Activated T-cell treated with anti-CD3 and anti-CD28 coated beads, Interleukin-2, amount 50 U/mL, for 24 hours (primary cell): ENCODE results near the gene S100A9.
"Not testable (repeated sequence)": the region's sequence is repeated elsewhere in the genome, so short reads cannot be mapped to it uniquely, and the experiment has no call there.

Experiments used
- DNase-seq: peaks from one replicate; pipeline ENCODE4 v3.0.0-alpha.2; 2020
- H3K27ac Mint-ChIP-seq: 2 replicates; pipeline ENCODE4 v1.8.0; 2020; ENCODE audit warnings: mild to moderate bottlenecking, mixed read lengths
- H3K27me3 Mint-ChIP-seq: 2 replicates; pipeline ENCODE4 v1.8.0; 2020; ENCODE audit warnings: mixed read lengths
- H3K36me3 Mint-ChIP-seq: 2 replicates; pipeline ENCODE4 v1.8.0; 2020; ENCODE audit warnings: low read depth, mixed read lengths
- H3K4me1 Mint-ChIP-seq: 2 replicates; pipeline ENCODE4 v1.8.0; 2020; ENCODE audit warnings: low read depth, mixed read lengths
- H3K4me3 Mint-ChIP-seq: 2 replicates; pipeline ENCODE4 v1.8.0; 2020; ENCODE audit warnings: mild to moderate bottlenecking, moderate library complexity, mixed read lengths
- H3K9me3 Mint-ChIP-seq: 2 replicates; pipeline ENCODE4 v1.8.0; 2020; ENCODE audit warnings: mixed read lengths

Gene S100A9

DNA sequence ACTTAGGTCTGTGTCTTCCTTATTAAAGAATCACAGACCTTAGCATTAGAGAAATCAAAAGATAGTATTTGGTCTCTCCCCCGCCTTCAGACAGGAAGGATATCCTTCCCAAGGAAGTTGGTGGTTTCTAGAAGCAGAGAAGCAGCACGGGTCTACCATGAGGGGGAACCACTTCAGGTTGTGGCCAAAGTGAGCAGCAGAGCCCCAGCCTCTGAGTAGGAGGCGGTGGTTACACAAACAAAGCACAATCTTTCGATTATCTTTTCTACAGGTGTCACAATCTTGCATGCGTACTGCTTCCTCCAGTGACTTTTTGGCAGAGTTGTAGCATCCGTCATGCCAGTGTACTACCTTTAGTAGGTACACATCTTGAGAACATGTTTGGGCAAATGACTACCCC is 17.9 kb upstream of the S100A9 start:
- Mint-ChIP-seq H3K4me1 (peaks cover 29% of the 10 kb centered on the region), H3K9me3 (no peaks in the 10 kb centered on the region), H3K27ac (no peak overlapping the region), H3K36me3 (no peaks in the 10 kb centered on the region), H3K27me3 (peaks cover 10% of the 10 kb centered on the region), H3K4me3 (no peak overlapping the region)
- no peak for DNase-seq

- peaks cover 33% of the 10 kb centered on the region for H3K4me1 Mint-ChIP-seq
Measured at GRCh38 chr1:153340356-153340755, 17.3 kb upstream of the S100A9 start.

DNA sequence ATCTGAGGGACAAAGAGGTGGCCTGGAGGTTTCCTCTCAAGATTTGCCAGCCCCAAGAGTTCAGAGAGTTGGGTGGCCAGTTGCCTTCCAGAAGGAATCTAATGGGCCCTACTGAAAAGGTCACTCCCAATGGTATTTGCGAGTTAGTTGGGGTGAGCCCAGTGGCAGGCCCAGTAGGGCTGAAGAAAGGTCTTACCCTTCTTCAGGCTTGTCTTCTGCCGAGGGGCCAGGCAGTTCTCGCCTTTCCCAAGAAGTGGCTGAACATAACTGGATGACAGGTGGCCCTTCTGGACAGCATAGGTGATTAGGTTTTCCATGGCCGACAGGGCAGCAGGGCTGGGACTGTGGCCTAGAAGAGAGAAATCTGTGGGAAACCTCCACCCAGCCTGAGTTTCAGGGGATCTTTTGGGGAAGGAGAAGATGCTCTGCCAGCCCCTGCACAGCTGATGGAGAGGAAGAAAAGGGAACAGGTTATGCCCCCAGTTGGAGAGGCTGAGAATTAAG is 16.2 kb upstream of the S100A9 start:
- no peaks in the 10 kb centered on the region for H3K36me3 Mint-ChIP-seq

More at GRCh38 chr1:153340356-153340755, 17.3 kb upstream of the S100A9 start:
- H3K27ac Mint-ChIP-seq, result no peak overlapping the region
- no peaks in the 10 kb centered on the region for H3K9me3 Mint-ChIP-seq
- H3K36me3 Mint-ChIP-seq, result no peaks in the 10 kb centered on the region
- H3K27me3 Mint-ChIP-seq, result peaks cover 10% of the 10 kb centered on the region
- no peak overlapping the region for H3K4me3 Mint-ChIP-seq
- no peak for DNase-seq

GRCh38 chr1:153342178-153342577 is 15.5 kb upstream of the S100A9 start:
- no peak overlapping the region for H3K27ac Mint-ChIP-seq
- no peaks in the 10 kb centered on the region for H3K36me3 Mint-ChIP-seq
- peaks cover 47% of the 10 kb centered on the region for H3K4me1 Mint-ChIP-seq
- no peak for DNase-seq
- H3K9me3 Mint-ChIP-seq, result no peaks in the 10 kb centered on the region
- peaks cover 15% of the 10 kb centered on the region for H3K27me3 Mint-ChIP-seq
- H3K4me3 Mint-ChIP-seq, result no peak overlapping the region

More for the DNA sequence above, 16.2 kb upstream of the S100A9 start:
- Mint-ChIP-seq H3K9me3 (no peaks in the 10 kb centered on the region), H3K27me3 (peaks cover 11% of the 10 kb centered on the region), H3K4me3 (no peak overlapping the region), H3K4me1 (peaks cover 44% of the 10 kb centered on the region), H3K27ac (no peak overlapping the region)
- DNase-seq, result no peak

DNA sequence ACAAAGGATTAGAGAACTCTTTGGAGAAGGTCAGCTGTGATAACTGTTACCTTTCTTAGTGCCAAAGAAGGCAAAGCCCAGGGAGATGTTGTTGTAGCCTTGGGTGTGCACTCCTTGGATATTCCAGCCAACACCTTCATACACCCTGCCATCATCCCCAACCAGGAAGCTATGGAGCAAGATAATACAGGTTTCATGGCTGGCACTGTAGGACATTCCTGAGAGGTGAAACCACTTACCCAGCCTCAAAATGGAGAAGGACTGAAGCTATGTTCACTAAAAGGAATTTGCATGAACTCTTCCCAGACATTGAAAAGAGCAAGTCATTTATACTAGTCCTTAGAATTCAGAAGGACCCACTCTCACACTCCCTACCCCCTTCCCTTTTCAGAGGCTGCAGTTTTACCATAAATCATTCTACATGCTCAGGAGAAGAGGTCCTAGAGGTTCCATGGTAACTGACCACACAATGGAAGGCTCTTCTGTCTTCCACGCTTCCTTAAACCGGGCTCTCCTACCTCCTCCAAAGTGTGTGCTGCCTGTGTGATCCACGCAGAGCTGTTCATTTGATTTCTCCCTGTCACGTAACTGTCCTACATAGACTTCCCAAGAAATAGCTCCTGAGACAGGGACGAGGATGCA is 14.5 kb upstream of the S100A9 start:
- Mint-ChIP-seq H3K4me3 (no peak overlapping the region), H3K27me3 (peaks cover 24% of the 10 kb centered on the region), H3K27ac (no peak overlapping the region), H3K36me3 (no peaks in the 10 kb centered on the region), H3K4me1 (peaks cover 47% of the 10 kb centered on the region), H3K9me3 (no peaks in the 10 kb centered on the region)
- no peak for DNase-seq

- no peaks in the 10 kb centered on the region for H3K36me3 Mint-ChIP-seq
- H3K4me3 Mint-ChIP-seq, result no peak overlapping the region
- peaks cover 29% of the 10 kb centered on the region for H3K27me3 Mint-ChIP-seq
- H3K27ac Mint-ChIP-seq, result no peak overlapping the region
- no peaks in the 10 kb centered on the region for H3K9me3 Mint-ChIP-seq
- H3K4me1 Mint-ChIP-seq, result peaks cover 47% of the 10 kb centered on the region
- no peak for DNase-seq
Measured at GRCh38 chr1:153343811-153344717, 13.6 kb upstream of the S100A9 start.

DNA sequence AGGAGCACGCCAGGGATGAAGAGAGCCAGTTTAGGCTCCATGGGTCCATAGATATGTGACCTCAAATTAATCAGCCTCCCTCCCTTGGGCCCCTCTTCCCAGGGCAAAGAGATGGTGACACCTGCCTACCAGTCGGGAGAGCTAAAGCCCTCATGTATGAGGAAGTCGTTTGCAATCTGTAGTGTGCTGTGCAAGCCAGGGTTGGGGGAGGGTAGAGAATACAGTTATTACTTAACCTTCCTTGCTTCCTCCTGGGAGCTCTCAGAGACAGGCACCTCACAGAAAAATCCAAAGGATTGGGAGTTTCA is 13.0 kb upstream of the S100A9 start:
- H3K36me3 Mint-ChIP-seq, result no peaks in the 10 kb centered on the region
- no peak overlapping the region for H3K27ac Mint-ChIP-seq
- H3K4me1 Mint-ChIP-seq, result peaks cover 42% of the 10 kb centered on the region
- H3K4me3 Mint-ChIP-seq, result no peak overlapping the region
- no peak for DNase-seq
- H3K9me3 Mint-ChIP-seq, result no peaks in the 10 kb centered on the region
- H3K27me3 Mint-ChIP-seq, result peaks cover 35% of the 10 kb centered on the region

DNA sequence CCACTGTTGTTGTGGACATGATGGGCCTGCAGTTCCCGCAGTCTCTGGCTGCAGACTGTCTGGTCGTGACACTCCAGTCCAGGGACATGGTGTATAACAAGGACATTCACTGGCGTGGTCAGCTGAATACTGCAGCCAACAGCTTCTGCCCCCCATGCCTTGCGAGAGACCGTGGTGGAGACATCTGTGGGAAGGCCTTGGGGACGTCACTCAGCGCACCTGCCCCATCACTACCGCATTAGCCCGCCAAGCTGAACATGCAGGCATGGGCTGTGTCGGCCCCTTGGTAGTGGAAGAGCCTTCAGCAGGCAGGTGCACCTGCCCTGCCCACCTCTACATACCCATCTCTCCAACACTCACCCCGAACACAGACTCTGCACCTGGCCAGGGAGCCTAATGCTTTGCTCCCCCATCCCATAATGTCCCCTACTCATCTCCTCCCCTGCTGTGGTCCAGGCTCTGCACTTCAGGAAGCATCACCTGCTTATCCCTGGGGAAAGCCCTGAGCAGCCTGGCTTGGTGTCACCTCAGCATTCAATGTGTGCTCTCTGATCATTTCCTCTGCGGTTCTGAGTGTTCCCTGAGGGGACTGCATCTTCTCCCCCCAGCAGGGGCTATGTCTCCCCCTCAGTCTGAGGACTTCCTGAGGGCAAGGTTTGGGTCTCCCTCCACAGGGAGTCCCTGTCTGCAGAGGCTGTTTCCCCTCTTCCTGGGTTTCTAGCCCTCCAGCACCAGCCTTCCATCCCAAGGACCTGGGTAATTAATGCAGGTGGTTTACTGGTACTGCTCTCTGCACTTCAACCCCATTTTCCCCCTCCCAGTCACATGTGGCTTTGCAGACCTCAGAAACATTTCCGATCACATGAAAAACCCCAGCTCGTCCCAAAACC is 12.2 kb upstream of the S100A9 start:
- no peak overlapping the region for H3K27ac Mint-ChIP-seq
- no peaks in the 10 kb centered on the region for H3K36me3 Mint-ChIP-seq
- no peak for DNase-seq
- no peak overlapping the region for H3K4me3 Mint-ChIP-seq
- H3K9me3 Mint-ChIP-seq, result no peaks in the 10 kb centered on the region
- peaks cover 36% of the 10 kb centered on the region for H3K4me1 Mint-ChIP-seq
- peaks cover 36% of the 10 kb centered on the region for H3K27me3 Mint-ChIP-seq

DNA sequence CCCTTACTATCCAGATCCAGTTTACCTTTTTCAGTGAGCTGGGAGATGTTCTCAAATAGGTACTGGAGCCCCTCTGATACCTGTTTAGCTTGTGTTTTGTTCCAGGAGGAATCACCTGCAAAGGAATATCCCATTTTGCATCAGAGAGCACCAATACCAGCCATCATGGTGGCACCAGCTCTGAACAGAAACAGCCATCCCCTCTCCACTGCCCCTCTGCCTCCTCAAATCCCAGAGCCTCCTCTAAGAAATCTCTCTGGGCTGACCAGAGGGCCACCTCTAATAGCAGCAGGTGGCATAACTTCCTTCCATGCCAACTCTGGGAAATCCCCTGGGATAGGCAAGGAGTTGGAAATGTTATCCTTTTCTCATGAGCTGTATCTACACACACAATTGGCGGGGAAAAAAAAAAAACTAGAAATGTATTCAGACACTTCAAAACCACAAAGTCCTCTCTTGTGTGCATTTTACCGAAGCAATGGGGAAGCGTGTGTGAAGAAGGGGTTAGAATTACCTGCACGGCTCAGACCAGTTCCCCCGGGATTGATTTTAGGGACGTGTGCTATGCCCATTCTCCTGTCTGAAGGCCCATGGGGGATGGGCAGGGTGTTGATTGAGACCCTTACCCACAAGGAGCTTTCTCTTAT is 11.5 kb upstream of the S100A9 start:
- Mint-ChIP-seq H3K36me3 (no peaks in the 10 kb centered on the region), H3K4me3 (no peak overlapping the region), H3K27ac (no peak overlapping the region), H3K9me3 (no peaks in the 10 kb centered on the region), H3K27me3 (peaks cover 39% of the 10 kb centered on the region), H3K4me1 (peaks cover 34% of the 10 kb centered on the region)
- no peak for DNase-seq

- H3K27ac Mint-ChIP-seq, H3K4me3 Mint-ChIP-seq, H3K9me3 Mint-ChIP-seq, H3K36me3 Mint-ChIP-seq, DNase-seq: not testable (repeated sequence)
- peaks cover 39% of the 10 kb centered on the region for H3K27me3 Mint-ChIP-seq
- H3K4me1 Mint-ChIP-seq, result peaks cover 34% of the 10 kb centered on the region
Measured at GRCh38 chr1:153347049-153347448, 10.6 kb upstream of the S100A9 start.

DNA sequence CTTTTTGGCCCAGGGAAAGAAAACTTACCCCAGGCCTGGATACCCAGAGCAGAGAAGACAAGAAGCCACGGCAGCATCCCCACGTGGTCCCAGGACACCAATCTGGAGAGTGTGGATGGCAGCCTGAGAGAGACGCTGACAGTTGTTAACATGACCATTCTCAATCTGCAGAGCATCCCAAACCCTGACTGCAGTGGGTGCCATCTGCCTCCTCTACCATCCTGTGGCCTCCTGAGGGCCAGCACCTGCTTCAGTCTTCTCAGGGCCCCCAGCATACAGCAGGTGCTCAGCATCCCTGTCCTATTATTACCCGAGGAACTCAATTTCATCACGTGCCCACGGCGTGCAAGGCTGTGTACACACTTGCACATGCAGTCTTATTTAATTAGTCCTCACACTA is 9.8 kb upstream of the S100A9 start:
- peaks cover 31% of the 10 kb centered on the region for H3K4me1 Mint-ChIP-seq
- H3K36me3 Mint-ChIP-seq, result no peaks in the 10 kb centered on the region
- peaks cover 32% of the 10 kb centered on the region for H3K27me3 Mint-ChIP-seq
- no peak overlapping the region for H3K27ac Mint-ChIP-seq
- no peaks in the 10 kb centered on the region for H3K9me3 Mint-ChIP-seq
- DNase-seq, result no peak
- no peak overlapping the region for H3K4me3 Mint-ChIP-seq

DNA sequence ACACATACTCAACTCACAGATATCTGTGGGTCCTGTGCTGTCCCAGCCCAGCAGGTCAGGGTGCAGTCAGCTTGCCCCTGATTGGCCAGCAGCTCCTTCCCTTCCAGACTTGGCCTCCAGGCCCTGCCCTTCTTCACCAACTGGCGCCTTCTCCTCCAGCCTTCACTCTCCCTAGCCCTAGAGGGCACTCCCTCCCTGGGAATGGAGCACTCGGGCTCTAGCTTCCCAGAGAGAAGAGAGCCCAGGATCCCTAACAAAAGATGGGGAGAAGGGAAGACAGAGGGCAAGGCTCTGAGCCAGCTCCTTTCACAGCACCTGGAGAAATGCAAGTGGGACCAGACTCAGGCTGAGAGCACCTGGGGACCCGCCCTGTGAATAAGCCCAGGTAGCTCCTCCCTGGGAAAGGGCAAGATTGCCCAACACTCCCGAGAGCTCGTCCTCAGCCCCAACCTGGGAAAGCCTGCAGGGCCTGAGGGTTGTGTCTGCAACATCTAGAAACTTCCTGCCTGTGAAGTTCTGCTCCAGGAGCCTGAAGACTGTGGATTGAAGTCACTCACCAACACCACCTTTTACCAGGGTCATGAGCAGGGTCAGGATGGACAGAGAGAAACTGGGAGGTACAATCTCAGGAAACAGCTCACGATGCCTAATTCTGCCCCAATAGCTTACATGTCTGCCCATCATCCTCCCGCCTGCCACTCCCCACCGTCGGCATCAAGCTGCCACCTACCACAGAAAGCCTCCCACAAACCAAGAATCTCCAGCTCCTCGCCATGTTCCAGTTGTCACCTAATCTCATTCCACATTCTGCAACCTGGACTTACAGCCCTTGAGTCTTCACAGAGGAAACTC is 8.9 kb upstream of the S100A9 start, which contains the start of gene PGLYRP4:
PGLYRP4 (minus strand) TSS at position 331 of the 852 bp plus-strand sequence. CDS start 909 bp downstream, outside the sequence.
- Mint-ChIP-seq H3K4me3 (no peak within 1 kb of the TSS), H3K27me3 (peaks cover 32% of the 10 kb centered on the region), H3K36me3 (no peaks in the 10 kb centered on the region), H3K9me3 (no peaks in the 10 kb centered on the region), H3K4me1 (peaks cover 27% of the 10 kb centered on the region), H3K27ac (no peak within 1 kb of the TSS)
- DNase-seq, result no peak
